Endothelial cell of umbilical vein (primary cell): ENCODE results near the gene RAB44. TPM values are rescaled to one million over a fixed set of nuclear protein-coding genes. Genes with fewer than 3 reads are reported as not detected.

Source experiments
- BruUV-seq: library from RNA; stranded (reverse); fragments of 400-500 nt; replicated peaks from 2 replicates; lab custom pipeline; 2021; lab: Mats Ljungman, UMichigan
- CTCF ChIA-PET: fragments of 300-600, 350-600 bp; sonication (Branson Sonifier 250); formaldehyde crosslinking; loops from one replicate; lab custom pipeline; 2021; ENCODE audit warnings: antibody characterized with exemption, inconsistent platforms; lab: Charles Lee
- POLR2A ChIA-PET: fragments of 300-600, 350-600 bp; sonication (Branson Sonifier 250); formaldehyde crosslinking; loops from one replicate; lab custom pipeline; 2021; ENCODE audit warnings: antibody characterized with exemption, inconsistent platforms; lab: Charles Lee
- DNase-seq: peaks from one replicate; pipeline ENCODE4 v3.0.0-alpha.2; 2011; ENCODE audit warnings: low read depth, low spot score
- FAIRE-seq: peaks from 2 replicates; lab custom pipeline; 2011; peaks lifted over from hg19 to GRCh38; lab: Jason Lieb, UNC
- H2AFZ ChIP-seq: 2 replicates; pipeline ENCODE4 v1.6.0; 2012; ENCODE audit warnings: low read depth, low read length, control low read depth, inconsistent platforms
- H3K27ac ChIP-seq: 2 replicates; pipeline ENCODE4 v1.5.1; 2011; ENCODE audit warnings: low read depth, mild to moderate bottlenecking, control low read depth, low read length, moderate library complexity; ENCODE audit not compliant: insufficient read depth
- H3K27me3 ChIP-seq, 2 experiments: 2 replicates each; pipeline versions ENCODE4 v1.6.0 to v1.6.1; 2011; ENCODE audit warnings: low read length in 2 of 2, mixed read lengths in 1 of 2; ENCODE audit not compliant: control insufficient read depth in 2 of 2, insufficient read depth in 2 of 2
- H3K36me3 ChIP-seq, 2 experiments: 2 replicates in 1 of 2; 3 replicates in 1 of 2; pipeline ENCODE4 v1.5.1; 2011; ENCODE audit warnings: low read length in 2 of 2, mild to moderate bottlenecking in 1 of 2, moderate library complexity in 1 of 2; ENCODE audit not compliant: control insufficient read depth in 2 of 2, insufficient read depth in 2 of 2; ENCODE audit errors: extremely low read depth in 1 of 2
- H3K4me1 ChIP-seq: 3 replicates; pipeline ENCODE4 v1.5.1; 2011; ENCODE audit warnings: mild to moderate bottlenecking, low read length; ENCODE audit not compliant: control insufficient read depth, insufficient read depth; ENCODE audit errors: extremely low read depth
- H3K4me2 ChIP-seq: 2 replicates; pipeline ENCODE4 v1.6.1; 2011; ENCODE audit warnings: low read length, control low read depth, mixed read lengths; ENCODE audit not compliant: insufficient read depth
- H3K4me3 ChIP-seq, 3 experiments: fragments of 200-600 bp in 1 of 3; sonication (generic), shearing (Covaris generic) in 1 of 3; replicated peaks in 1 of 3; 2 replicates each; pipeline ENCODE4 v1.5.1; 2011 to 2016; ENCODE audit warnings: control low read depth in 3 of 3, low read length in 3 of 3, mild to moderate bottlenecking in 2 of 3, inconsistent platforms in 1 of 3, low read depth in 1 of 3, moderate library complexity in 1 of 3; ENCODE audit not compliant: insufficient read depth in 1 of 3
- H3K79me2 ChIP-seq: 2 replicates; pipeline ENCODE4 v1.6.0; 2012; ENCODE audit warnings: low read length, inconsistent platforms; ENCODE audit not compliant: control insufficient read depth, insufficient read depth
- H3K9ac ChIP-seq: replicated peaks from 2 replicates; pipeline ENCODE3; 2011; ENCODE audit warnings: low read length, control low read depth; ENCODE audit not compliant: insufficient read depth; ENCODE audit errors: extremely low read depth
- H3K9me1 ChIP-seq: replicated peaks from 3 replicates; pipeline ENCODE4 v1.6.0; 2011; ENCODE audit warnings: mild to moderate bottlenecking, low read length; ENCODE audit not compliant: control insufficient read depth, insufficient read depth; ENCODE audit errors: extremely low read depth
- H3K9me3 ChIP-seq: replicated peaks from 2 replicates; pipeline ENCODE4 v1.5.1; 2012; ENCODE audit warnings: low read length, inconsistent platforms; ENCODE audit not compliant: control insufficient read depth, insufficient read depth
- H4K20me1 ChIP-seq: replicated peaks from 2 replicates; pipeline ENCODE3; 2011; ENCODE audit warnings: mild to moderate bottlenecking, low read length; ENCODE audit not compliant: control insufficient read depth, insufficient read depth; ENCODE audit errors: extremely low read depth
- EZH2 ChIP-seq: IDR thresholded peaks from 2 replicates; pipeline ENCODE4 v1.6.1; 2012; ENCODE audit warnings: borderline replicate concordance, low read depth, mild to moderate bottlenecking, moderate library complexity, low read length, inconsistent platforms; ENCODE audit not compliant: severe bottlenecking
- FOS ChIP-seq: IDR thresholded peaks from 2 replicates; pipeline ENCODE4 v1.6.1; 2011; ENCODE audit warnings: mild to moderate bottlenecking, low read length, moderate library complexity, borderline replicate concordance; ENCODE audit not compliant: insufficient read depth
- GATA2 ChIP-seq: IDR thresholded peaks from 2 replicates; pipeline ENCODE4 v1.7.0; 2011; ENCODE audit warnings: low read depth, mild to moderate bottlenecking, moderate library complexity, mixed read lengths, low read length; ENCODE audit not compliant: insufficient read length, insufficient read depth
- JUN ChIP-seq: IDR thresholded peaks from 2 replicates; pipeline ENCODE4 v1.6.1; 2011; ENCODE audit warnings: borderline replicate concordance, low read depth; ENCODE audit not compliant: insufficient read length, insufficient read depth
- MYC ChIP-seq: IDR thresholded peaks from one replicate; pipeline ENCODE4 v1.6.1; 2011; ENCODE audit warnings: mild to moderate bottlenecking, low read depth, low read length
- POLR2A ChIP-seq: IDR thresholded peaks from 2 replicates; pipeline ENCODE4 v1.6.1; 2012; ENCODE audit warnings: low read depth, mild to moderate bottlenecking, control low read depth, low read length
- POLR2AphosphoS5 ChIP-seq: IDR thresholded peaks from 2 replicates; pipeline ENCODE4 v1.6.1; 2012; ENCODE audit warnings: low read depth, mild to moderate bottlenecking, control low read depth, low read length, moderate library complexity; ENCODE audit not compliant: insufficient read depth
- dilution Hi-C: fragments of 300-500 bp; cut with MboI; formaldehyde crosslinking; loops from one replicate; pipeline ENCODE4 v1.15.0; 2019; ENCODE audit warnings: low sequenced_read_pairs; ENCODE audit not compliant: extremely low pct_ligation_motif_present
- intact Hi-C: fragments of 100-400 bp; cut with micrococcal nuclease; formaldehyde crosslinking; loops from one replicate; pipeline ENCODE4 v1.10.0; 2022
- polyA plus RNA-seq, 4 experiments: library from polyadenylated mRNA; depleted of rRNA in 3 of 4; stranded (reverse) in 3 of 4; unstranded in 1 of 4; fragments of >200 nt; gene quantifications; 2 replicates each; pipeline versions ENCODE4 v1.2.1 to v1.2.3, GENCODE V29; 2011 to 2012; ENCODE audit warnings: missing spikeins in 1 of 4
- total RNA-seq: library from RNA; stranded (reverse); gene quantifications from 2 replicates; pipeline ENCODE4 v1.2.3, GENCODE V29; 2021
- TF ChIP-seq, protein P1 (sequence below), 2 donors: IDR thresholded peaks; 1 replicate in 1 of 2; 2 replicates in 1 of 2; pipeline ENCODE4 v1.5.1; 2011; ENCODE audit warnings: low read length in 2 of 2, mild to moderate bottlenecking in 2 of 2, moderate library complexity in 2 of 2, control low read depth in 1 of 2, inconsistent platforms in 1 of 2, low read depth in 1 of 2; ENCODE audit not compliant: insufficient read depth in 1 of 2; ENCODE audit errors: extremely low read depth in 1 of 2
- TF ChIP-seq, protein P2 (sequence below): IDR thresholded peaks from 2 replicates; pipeline ENCODE4 v1.6.1; 2011; ENCODE audit not compliant: insufficient read depth, insufficient read length

The RAB44 gene
- total and polyA plus RNA-seq, 2 donors (not counting 3 experiments of a cell fraction or from before 2014, with no cell fraction given): 0.03 to 0.11 TPM

GRCh38 chr6:36649086-36649485 is 48.5 kb upstream of the RAB44 start:
- ChIA-PET POLR2A (interaction anchor here (0.7 kb wide), 1 partner anchor 29 kb away, joined by 4 read pairs; the partner anchor contains the start of gene CDKN1A), CTCF (interaction anchor here (1.4 kb wide), 1 partner anchor 25 kb away, joined by 3 read pairs; no protein-coding TSS in a partner anchor)
- no peaks in the 10 kb centered on the region for H3K79me2 ChIP-seq
- dilution Hi-C loops (no loop called here), intact Hi-C loops (loop anchor here (2.0 kb wide), 1 partner anchor 28 kb away; no protein-coding TSS in a partner anchor)
- H3K4me3 ChIP-seq: no peak overlapping the region
- peak; percentile 86 for FAIRE-seq
- H2AFZ ChIP-seq: peak overlapping the region; percentile 19
- no peak overlapping the region for H3K9ac ChIP-seq
- no peak overlapping the region for H3K27ac ChIP-seq
- peak; percentile 66 for DNase-seq
- H4K20me1 ChIP-seq: no peaks in the 10 kb centered on the region
- peaks cover 0 to 3% of the 10 kb centered on the region in 2 experiments for H3K27me3 ChIP-seq
- no peak for TF ChIP-seq GATA2
- TF ChIP-seq, protein P1, sequence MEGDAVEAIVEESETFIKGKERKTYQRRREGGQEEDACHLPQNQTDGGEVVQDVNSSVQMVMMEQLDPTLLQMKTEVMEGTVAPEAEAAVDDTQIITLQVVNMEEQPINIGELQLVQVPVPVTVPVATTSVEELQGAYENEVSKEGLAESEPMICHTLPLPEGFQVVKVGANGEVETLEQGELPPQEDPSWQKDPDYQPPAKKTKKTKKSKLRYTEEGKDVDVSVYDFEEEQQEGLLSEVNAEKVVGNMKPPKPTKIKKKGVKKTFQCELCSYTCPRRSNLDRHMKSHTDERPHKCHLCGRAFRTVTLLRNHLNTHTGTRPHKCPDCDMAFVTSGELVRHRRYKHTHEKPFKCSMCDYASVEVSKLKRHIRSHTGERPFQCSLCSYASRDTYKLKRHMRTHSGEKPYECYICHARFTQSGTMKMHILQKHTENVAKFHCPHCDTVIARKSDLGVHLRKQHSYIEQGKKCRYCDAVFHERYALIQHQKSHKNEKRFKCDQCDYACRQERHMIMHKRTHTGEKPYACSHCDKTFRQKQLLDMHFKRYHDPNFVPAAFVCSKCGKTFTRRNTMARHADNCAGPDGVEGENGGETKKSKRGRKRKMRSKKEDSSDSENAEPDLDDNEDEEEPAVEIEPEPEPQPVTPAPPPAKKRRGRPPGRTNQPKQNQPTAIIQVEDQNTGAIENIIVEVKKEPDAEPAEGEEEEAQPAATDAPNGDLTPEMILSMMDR (IDR thresholded peaks at IDR 0.05; ENCODE audit: extremely low read depth in 1 of 2, insufficient read depth in 1 of 2, low read depth in 1 of 2, low read length in 2 of 2): no peak
- no peak for TF ChIP-seq EZH2
- no peak for TF ChIP-seq POLR2AphosphoS5
- no peak for TF ChIP-seq FOS
- TF ChIP-seq, protein P2, sequence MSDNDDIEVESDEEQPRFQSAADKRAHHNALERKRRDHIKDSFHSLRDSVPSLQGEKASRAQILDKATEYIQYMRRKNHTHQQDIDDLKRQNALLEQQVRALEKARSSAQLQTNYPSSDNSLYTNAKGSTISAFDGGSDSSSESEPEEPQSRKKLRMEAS: no peak
- TF ChIP-seq JUN: no peak
- TF ChIP-seq POLR2A: no peak
- no peak for TF ChIP-seq MYC
- H3K4me2 ChIP-seq: peak overlapping the region; percentile 79
- BruUV-seq: no TSS peak
- no peaks in the 10 kb centered on the region for H3K36me3 ChIP-seq
- H3K4me1 ChIP-seq: peaks cover 16% of the 10 kb centered on the region
- no peaks in the 10 kb centered on the region for H3K9me3 ChIP-seq
- no peaks in the 10 kb centered on the region for H3K9me1 ChIP-seq
